HepG2 (cell line): ENCODE measurements around the gene DHCR7. TPM values are rescaled to one million over a fixed set of nuclear protein-coding genes. Genes with fewer than 3 reads are reported as not detected.

Experiments
- CEBPB ChIP-seq: IDR thresholded peaks from 2 replicates; pipeline ENCODE4 v1.6.1; 2011; ENCODE audit warnings: low read depth, low read length, improper control_type of control experiment, borderline replicate concordance
- DRAP1 ChIP-seq: IDR thresholded peaks from 2 replicates; pipeline ENCODE4 v1.6.1; 2016; ENCODE audit warnings: missing genetic modification reagents, missing compliant biosample characterization
- ETV5 ChIP-seq: IDR thresholded peaks from 2 replicates; pipeline ENCODE4 v1.6.1; 2018; ENCODE audit warnings: missing biosample characterization, missing genetic modification reagents, inconsistent platforms, borderline replicate concordance
- HNF4A ChIP-seq: sonication (generic); formaldehyde crosslinking; IDR thresholded peaks from 2 replicates; pipeline ENCODE4 v1.4.0; 2020; ENCODE audit warnings: missing genetic modification reagents
- HNF4G ChIP-seq, 2 experiments: sonication (generic) in 1 of 2; formaldehyde crosslinking in 1 of 2; IDR thresholded peaks; 2 replicates each; pipeline versions ENCODE4 v1.4.0 to v1.6.1; 2011 to 2020; ENCODE audit warnings: borderline replicate concordance in 2 of 2, low read depth in 2 of 2, mild to moderate bottlenecking in 2 of 2, low read length in 1 of 2, missing genetic modification reagents in 1 of 2, moderate library complexity in 1 of 2
- KIAA2018 ChIP-seq: sonication (generic); formaldehyde crosslinking; IDR thresholded peaks from 2 replicates; pipeline ENCODE4 v1.5.0; 2020; ENCODE audit warnings: mild to moderate bottlenecking, missing genetic modification reagents, borderline replicate concordance
- NCOA2 ChIP-seq: sonication (generic); formaldehyde crosslinking; IDR thresholded peaks from 2 replicates; pipeline ENCODE4 v1.8.0; 2022; ENCODE audit warnings: inconsistent platforms
- POLR2G ChIP-seq: fragments of 200-400 bp; formaldehyde crosslinking; IDR thresholded peaks from 2 replicates; pipeline ENCODE4 v1.6.1; 2018; ENCODE audit warnings: mild to moderate bottlenecking, low read depth, low read length, moderate library complexity
- SOX6 ChIP-seq, 2 experiments: fragments of 450-650 bp in 1 of 2; sonication (generic) in 1 of 2; formaldehyde crosslinking in 1 of 2; IDR thresholded peaks; 2 replicates each; pipeline versions ENCODE4 v1.4.0 to v1.6.1; 2017 to 2020; ENCODE audit warnings: antibody characterized with exemption in 1 of 2, mild to moderate bottlenecking in 1 of 2, missing genetic modification reagents in 1 of 2
- SP1 ChIP-seq, 2 experiments: fragments of 450-650 bp in 1 of 2; sonication (generic) in 1 of 2; formaldehyde crosslinking in 1 of 2; IDR thresholded peaks; 2 replicates each; pipeline versions ENCODE4 v1.4.0 to v1.6.1; 2016 to 2020; ENCODE audit warnings: missing genetic modification reagents in 1 of 2
- STAT5B ChIP-seq: sonication (generic); formaldehyde crosslinking; IDR thresholded peaks from 2 replicates; pipeline ENCODE4 v1.4.0; 2020; ENCODE audit warnings: missing genetic modification reagents
- TBP ChIP-seq: sonication (generic); formaldehyde crosslinking; IDR thresholded peaks from 2 replicates; pipeline ENCODE4 v1.5.0; 2020; ENCODE audit warnings: missing genetic modification reagents
- XRCC5 ChIP-seq: fragments of 200-400 bp; formaldehyde crosslinking; optimal IDR thresholded peaks from 2 replicates; pipeline ENCODE3; 2017; ENCODE audit warnings: mild to moderate bottlenecking, low read length
- ZNF280D ChIP-seq: sonication (generic); formaldehyde crosslinking; IDR thresholded peaks from 2 replicates; pipeline ENCODE4 v1.5.1; 2020; ENCODE audit warnings: mild to moderate bottlenecking, missing genetic modification reagents
- ZNF33A ChIP-seq: sonication (generic); formaldehyde crosslinking; IDR thresholded peaks from 2 replicates; pipeline ENCODE4 v1.5.1; 2020; ENCODE audit warnings: missing genetic modification reagents, mild to moderate bottlenecking, moderate library complexity, borderline replicate concordance
- polyA plus RNA-seq, 8 experiments: library from polyadenylated mRNA; depleted of rRNA in 3 of 8; stranded (reverse) in 7 of 8; unstranded in 1 of 8; fragments of >200 nt; fragmentation: Illumina TruSeq in 4 of 8; extraction: Trizol in 4 of 8; gene quantifications; 2 replicates each; pipeline versions ENCODE4 v1.2.1 to v1.2.3, GENCODE V29; 2011 to 2016; ENCODE audit warnings: low read depth in 4 of 8, missing spikeins in 1 of 8, mixed read lengths in 1 of 8; ENCODE audit not compliant: insufficient read depth in 1 of 8
- total RNA-seq, 5 experiments: library from RNA; depleted of rRNA; stranded (reverse); fragments of >200 nt; fragmentation: Illumina TruSeq; extraction: Trizol; gene quantifications; 2 replicates each; pipeline ENCODE4 v1.2.3, GENCODE V29; 2016; ENCODE audit warnings: low read depth in 1 of 5

DHCR7 gene
- total and polyA plus RNA-seq, 2 of the 13 experiments (the other 11 are each of a cell fraction or from before 2014, with no cell fraction given), result 96.0 to 143 TPM

- TF ChIP-seq KIAA2018 (CRISPR knock-in tag) (0 out of 2 replicates have a peak, but pooled peaks have one; percentile 27), HNF4A (CRISPR knock-in tag) (peak; percentile 77), HNF4G (IDR thresholded peaks at IDR 0.05; ENCODE audit: borderline replicate concordance, low read depth, low read length) (0 out of 2 replicates have a peak, but pooled peaks have one; percentile 21), HNF4G (CRISPR knock-in tag; IDR thresholded peaks at IDR 0.05; ENCODE audit: borderline replicate concordance, low read depth) (peak; percentile 70; the same call in 1 of the 2 replicates), CEBPB (peak; percentile 93), SOX6 (IDR thresholded peaks at IDR 0.05) (no peak), SOX6 (CRISPR knock-in tag; IDR thresholded peaks at IDR 0.05) (0 out of 2 replicates have a peak, but pooled peaks have one; percentile 6), TBP (0 out of 2 replicates have a peak, but pooled peaks have one; percentile 10), NCOA2 (CRISPR knock-in tag) (0 out of 2 replicates have a peak, but pooled peaks have one; percentile 31), XRCC5 (peak; percentile 60), ZNF280D (CRISPR knock-in tag) (no peak; the same call in 1 of the 2 replicates), ZNF33A (no peak), ETV5 (peak; percentile 55; the same call in 1 of the 2 replicates), STAT5B (CRISPR knock-in tag) (no peak), POLR2G (peak; percentile 12), DRAP1 (CRISPR knock-in tag) (0 out of 2 replicates have a peak, but pooled peaks have one; percentile 22), SP1 (IDR thresholded peaks at IDR 0.05) (no peak), SP1 (CRISPR knock-in tag; IDR thresholded peaks at IDR 0.05) (no peak)
Observed at GRCh38 chr11:71433648-71434450, 14.3 kb downstream of the DHCR7 start (continued).
